ENCODE measurements around the gene MMRN2.
"Not testable (repeated sequence)": the region's sequence is repeated elsewhere in the genome, so short reads cannot be mapped to it uniquely, and the experiment has no call there.

MMRN2 gene

GRCh38 chr10:86957471-86958115, at the start of gene MMRN2:
TSS of gene MMRN2 (minus strand) at chr10:86957615. CDS start at chr10:86957541, 74 bp downstream.
- no peak for DNase-seq (ENCODE audit: low read depth, low spot score)

DNA sequence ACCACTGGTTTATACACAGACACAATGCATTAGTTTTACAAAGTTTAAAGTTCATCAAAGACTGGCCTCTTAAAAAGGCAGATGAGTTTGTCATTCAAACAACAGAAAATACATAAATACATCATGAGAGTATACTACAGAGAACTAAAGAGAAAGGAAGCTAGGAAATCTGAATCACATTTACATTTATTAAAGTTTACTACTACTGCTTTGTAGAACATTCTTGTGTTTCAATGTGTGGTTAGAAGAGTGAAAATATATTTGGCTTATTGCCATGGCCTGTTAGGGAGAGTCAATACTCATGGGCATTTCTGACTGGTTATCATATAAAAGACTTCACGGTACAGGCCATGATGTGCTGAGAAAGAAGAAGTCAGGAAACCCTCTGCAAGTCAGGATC, 49.7 kb upstream of the MMRN2 start:
- DNase-seq (ENCODE audit: low read depth, low spot score) = not testable (repeated sequence)

DNA sequence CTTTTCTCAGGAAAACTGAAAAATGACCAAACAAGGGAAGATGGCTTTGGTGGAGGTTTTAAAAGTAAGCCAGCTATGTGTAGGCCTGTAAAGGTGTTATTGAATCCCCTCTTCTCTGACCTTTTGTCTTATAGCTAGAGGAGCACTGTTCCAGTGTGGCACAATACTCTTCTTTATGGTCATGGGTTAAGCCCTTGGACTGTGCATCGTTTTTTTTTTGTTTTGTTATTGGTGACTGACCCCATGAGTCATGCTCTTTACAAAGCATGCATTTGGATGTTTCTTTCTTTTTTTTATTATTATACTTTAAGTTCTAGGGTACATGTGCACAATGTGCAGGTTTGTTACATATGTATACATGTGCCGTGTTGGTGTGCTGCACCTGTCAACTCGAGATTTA, 43.1 kb upstream of the MMRN2 start:
- no peak for DNase-seq (ENCODE audit: low read depth, low spot score)

- not testable (repeated sequence) for DNase-seq (ENCODE audit: low read depth, low spot score)
Measured at GRCh38 chr10:86999802-87000403, 42.5 kb upstream of the MMRN2 start.

DNA sequence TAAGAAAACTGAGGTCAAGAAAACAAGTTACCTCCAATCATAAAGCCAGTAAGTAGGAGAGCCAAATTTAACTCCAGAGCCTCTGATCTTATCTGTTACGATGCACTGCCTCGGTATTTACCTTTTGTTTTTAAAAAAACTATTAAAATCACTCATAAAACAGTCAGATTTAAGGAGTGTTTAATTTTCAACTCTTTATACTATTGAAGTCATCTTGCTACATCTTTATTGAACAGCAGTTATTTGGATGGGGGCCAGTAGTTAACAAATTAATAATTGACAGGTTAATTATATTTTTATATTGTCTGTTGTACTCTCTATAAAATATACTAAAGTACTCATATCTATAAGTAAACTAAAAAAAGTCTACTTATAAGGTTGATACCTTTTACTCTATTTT, 35.5 kb upstream of the MMRN2 start:
- DNase-seq (ENCODE audit: low read depth, low spot score) = no peak

DNA sequence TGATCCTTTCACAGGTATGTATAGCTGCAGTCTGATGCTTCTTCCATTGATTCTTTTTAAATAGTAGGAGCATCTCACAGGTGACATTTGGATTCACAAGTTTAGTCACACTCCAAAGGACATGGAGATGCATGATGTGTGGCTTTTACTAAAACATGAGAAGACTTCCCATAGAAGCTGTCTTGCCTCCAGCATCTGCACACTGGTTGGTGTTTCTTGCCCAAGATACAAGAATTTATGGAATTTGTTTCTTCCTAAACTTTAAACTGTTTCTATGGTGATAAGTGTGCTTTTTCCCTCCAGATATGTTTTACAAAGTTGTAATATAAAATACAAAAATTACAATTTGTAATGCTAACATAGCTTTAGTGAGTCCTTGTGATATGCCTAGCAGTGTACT, 35.0 kb upstream of the MMRN2 start:
- no peak for DNase-seq (ENCODE audit: low read depth, low spot score)

- not testable (repeated sequence) for DNase-seq (ENCODE audit: low read depth, low spot score)
Measured at GRCh38 chr10:86991362-86991761, 33.9 kb upstream of the MMRN2 start.

GRCh38 chr10:86988520-86988919, 31.1 kb upstream of the MMRN2 start:
- DNase-seq (ENCODE audit: low read depth, low spot score) = no peak

DNA sequence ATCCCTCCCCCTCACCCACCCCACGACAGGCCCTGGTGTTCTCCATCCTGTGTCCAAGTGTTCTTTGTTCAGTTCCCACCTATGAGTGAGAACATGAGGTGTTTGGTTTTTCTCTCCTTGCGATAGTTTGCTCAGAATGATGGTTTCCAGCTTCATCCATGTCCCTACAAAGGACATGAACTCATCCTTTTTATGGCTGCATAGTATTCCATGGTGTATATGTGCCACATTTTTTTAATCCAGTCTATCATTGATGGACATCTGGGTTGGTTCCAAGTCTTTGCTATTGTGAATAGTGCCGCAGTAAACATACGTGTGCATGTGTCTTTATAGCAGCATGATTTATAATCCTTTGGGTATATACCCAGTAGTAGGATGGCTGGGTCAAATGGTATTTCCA, 27.1 kb upstream of the MMRN2 start:
- DNase-seq (ENCODE audit: low read depth, low spot score) = not testable (repeated sequence)

DNA sequence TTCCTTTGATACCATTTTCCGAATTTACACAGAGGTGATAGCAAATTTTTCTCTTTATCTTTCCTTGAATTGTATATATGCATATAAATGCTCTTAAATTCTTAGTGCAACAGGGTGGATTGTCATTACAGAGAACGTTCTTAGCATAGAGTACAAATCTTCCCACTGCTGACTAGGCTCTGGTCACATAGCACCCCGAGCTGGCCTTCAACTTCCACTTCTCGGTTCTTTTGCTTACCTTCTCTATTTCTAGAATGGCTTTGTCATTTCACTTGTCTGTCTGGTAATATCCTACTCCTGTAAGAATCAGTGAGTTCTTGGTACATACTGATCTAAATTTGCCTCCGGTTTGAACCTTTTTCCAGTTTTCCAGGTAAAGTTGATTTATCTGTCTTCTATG, 24.3 kb upstream of the MMRN2 start:
- no peak for DNase-seq (ENCODE audit: low read depth, low spot score)

- DNase-seq (ENCODE audit: low read depth, low spot score) = not testable (repeated sequence)
Measured at GRCh38 chr10:86981020-86981419, 23.6 kb upstream of the MMRN2 start.

- no peak for DNase-seq (ENCODE audit: low read depth, low spot score)
Measured at GRCh38 chr10:86979977-86980448, 22.6 kb upstream of the MMRN2 start.

DNA sequence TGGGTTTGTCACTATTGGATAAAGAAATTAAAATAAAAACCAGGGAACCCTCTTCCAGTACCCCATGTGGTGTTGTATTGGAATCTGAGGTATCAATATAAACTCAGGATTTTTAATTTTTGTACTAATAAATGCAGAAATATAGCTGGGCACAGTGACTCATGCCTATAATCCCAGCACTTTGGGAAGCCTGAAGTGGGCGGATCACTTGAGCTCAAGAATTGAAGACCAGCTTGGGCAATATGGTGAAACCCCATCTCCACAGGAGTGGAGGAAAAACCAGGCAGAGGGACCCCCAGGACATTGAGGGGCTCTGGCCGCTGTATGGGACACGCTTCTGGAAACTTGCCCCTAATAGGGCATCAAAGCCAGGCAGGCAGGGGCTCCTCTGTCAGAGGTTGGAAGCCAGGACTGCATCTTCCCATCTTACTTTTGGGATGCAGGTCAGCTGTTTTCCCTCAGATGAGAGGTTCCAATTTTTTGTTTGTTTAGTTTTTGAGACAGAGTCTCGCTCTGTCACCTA, 21.9 kb upstream of the MMRN2 start:
- DNase-seq (ENCODE audit: low read depth, low spot score) = no peak

- DNase-seq (ENCODE audit: low read depth, low spot score) = not testable (repeated sequence)
Measured at GRCh38 chr10:86978457-86978856, 21.0 kb upstream of the MMRN2 start.

DNA sequence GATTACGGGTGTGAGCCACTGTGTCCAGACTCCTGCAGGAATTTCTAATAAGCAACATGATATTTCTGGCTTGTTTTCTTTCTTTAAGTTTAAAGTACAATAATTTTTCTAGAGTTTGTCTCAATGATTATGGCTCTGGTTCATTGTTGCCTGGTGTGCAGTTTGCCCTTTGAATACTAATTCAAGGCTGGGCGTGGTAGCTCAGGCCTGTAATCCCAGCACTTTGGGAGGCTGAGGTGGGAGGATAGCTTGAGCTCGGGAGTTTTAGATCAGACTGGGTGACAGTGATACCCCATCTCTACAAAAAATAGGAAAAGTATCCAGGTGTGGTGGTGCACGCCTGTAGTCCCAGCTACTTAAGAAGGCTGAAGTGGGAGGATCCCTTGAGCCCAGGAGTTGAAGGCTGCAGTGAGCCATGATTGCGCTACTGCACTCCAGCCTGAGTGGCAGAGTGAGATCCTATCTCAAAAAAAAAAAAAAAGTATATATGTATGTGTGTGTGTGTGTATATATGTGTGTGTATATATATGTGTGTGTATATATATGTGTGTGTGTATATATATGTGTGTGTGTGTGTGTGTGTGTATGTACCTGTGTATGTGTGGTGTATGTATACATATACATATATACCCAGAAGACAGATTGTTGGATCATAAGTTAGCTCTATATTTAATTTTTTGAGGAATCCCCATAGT, 19.1 kb upstream of the MMRN2 start:
- no peak for DNase-seq (ENCODE audit: low read depth, low spot score)

DNA sequence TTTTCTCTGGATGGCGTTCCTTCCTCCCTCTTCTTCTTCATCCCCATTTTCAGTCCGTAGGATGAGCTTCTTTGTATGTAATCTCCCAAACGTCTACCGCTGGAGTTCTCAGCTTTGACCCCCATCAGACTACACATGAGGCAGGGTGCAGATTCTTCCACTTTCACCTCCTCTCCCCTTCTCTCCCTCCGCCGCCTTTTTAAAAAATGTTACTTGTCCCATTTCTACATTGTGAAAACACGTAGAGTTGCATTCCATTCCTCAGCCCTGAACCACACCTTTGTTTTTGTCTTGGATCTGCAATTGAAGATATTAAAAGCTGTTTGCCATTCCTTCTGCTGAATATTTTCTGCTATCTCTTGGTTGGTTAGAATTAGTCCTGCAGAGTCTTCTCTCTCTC, 17.1 kb upstream of the MMRN2 start:
- DNase-seq (ENCODE audit: low read depth, low spot score) = no peak

DNA sequence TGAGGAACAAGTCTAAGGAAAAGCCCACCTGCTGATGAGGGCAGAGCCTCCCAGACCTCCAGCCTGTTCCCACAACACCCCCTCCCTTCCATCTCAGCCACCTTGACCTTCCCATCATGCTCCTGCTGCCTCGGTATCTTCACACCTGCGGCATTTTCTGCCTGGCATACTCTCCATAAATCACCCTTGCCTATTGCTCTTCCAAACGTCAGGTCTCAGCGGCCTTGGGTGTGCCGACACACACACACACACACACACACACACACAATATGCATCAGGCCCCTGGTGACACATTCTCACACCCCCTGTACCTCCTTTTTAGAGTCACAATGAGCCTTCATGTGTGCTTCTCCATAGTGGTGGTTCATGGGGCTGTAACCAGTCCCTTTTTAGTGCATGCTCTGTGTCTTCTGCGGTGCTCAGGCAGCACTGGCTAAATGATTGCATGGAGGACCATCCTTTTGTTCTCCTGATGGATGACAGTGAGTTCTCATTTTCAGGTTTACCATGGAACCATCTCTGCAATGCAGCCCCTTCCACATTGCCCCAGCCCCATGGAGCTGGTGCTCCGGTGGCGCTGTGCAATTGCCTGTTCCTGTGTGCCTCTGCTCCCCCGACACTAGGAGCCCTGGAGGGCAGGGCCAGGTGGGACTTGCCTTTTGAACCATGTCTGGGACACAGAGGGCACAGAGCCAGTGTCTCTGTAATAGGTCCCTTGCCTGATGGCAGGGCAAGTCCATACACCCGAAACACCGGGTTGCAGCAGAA, 15.4 kb upstream of the MMRN2 start:
- DNase-seq (ENCODE audit: low read depth, low spot score) = no peak

GRCh38 chr10:86971232-86971991, 14.0 kb upstream of the MMRN2 start:
- no peak for DNase-seq (ENCODE audit: low read depth, low spot score)

DNA sequence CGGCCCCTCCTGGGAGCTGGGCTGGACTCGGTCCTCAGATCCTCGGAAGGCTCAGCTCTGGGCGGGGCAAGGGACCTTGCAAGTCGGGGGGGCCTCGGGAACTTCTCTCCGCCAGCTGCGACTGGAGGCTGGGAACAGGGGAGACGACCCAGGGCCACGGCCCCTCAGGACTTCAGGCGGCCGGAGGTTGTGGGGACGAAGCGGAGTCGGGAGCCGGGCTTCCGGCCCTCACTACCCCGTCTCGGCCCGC, 13.5 kb upstream of the MMRN2 start:
- DNase-seq (ENCODE audit: low read depth, low spot score) = no peak

- no peak for DNase-seq (ENCODE audit: low read depth, low spot score)
Measured at GRCh38 chr10:86970162-86970981, 13.0 kb upstream of the MMRN2 start.
